Endothelial cell of hepatic sinusoid (primary cell): ENCODE data around the gene PRSS2.
"Not testable (repeated sequence)": the region's sequence is repeated elsewhere in the genome, so short reads cannot be mapped to it uniquely, and the experiment has no call there.

Source experiments
- in situ Hi-C: cut with HindIII; loops from 2 replicates; pipeline ENCODE4 v1.10.0; 2017; ENCODE audit warnings: low sequenced_read_pairs

PRSS2 gene

DNA sequence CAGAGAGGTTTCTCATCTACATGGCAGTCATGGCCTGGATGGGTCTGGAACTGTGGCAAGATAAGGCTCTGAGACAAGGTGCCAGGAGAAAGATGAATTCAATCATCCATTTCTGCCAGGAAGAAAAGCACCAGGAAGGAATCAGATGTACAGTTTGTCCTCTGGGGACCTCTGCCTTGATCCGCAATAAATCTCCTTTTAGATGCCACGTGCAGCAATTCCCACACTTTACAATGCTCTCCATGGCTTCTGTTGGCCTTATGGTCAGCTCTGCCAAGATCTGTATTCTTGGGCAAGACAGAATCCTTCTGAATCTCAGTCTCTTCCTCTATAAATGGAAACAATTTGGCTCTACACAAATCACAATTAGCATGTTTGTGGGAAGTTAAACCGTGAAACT, 12.5 kb upstream of the PRSS2 start:
- in situ Hi-C loops, result not testable (repeated sequence)

- in situ Hi-C loops, result no loop called here
Observed at GRCh38 chr7:142759433-142759832, 11.3 kb upstream of the PRSS2 start.

DNA sequence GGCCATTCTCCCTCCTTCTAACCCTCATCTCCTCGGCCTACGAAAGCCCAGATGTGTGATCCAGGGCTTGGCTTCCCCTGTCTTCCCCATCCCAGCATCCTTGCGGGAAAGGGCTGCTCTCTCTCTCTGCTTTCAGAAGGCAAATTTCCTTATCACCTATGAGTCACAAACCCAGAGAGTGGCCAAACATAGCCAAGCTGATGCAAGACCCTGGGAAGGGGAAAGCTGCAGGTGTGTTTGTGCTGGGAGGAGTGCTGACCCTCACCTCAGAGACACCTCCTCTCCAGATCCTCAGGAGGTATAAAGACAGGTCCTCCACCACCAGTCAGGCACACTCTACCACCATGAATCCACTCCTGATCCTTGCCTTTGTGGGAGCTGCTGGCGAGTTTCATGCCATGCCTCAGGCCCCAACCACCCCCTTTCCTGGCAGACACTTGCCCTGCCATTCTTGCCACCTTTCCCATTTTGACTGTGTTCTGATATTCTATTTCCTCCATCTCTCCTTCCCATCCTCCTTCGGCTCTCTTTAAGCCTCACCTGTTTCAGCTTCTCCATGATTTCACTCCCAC, 10.6 kb upstream of the PRSS2 start:
- in situ Hi-C loops, result no loop called here

DNA sequence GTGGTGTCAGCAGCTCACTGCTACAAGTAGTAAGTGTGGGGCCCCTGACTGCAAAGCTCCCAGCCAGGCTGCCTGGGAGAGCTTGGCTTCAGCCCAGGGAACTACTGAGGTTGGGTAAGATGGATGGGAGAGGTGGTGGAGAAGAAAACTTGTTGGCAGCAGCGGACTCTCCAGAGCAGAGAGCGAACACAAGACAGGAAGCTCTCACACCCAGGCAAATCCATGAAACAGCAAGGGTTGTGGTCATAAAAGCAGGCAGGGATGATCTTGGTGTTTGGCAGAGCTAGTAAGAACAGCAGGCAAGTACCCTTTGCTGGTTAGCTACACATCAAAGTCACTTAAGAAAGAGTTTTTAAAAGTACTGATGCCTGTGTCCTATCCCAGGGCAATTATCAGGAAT, 9.2 kb upstream of the PRSS2 start:
- in situ Hi-C loops, result not testable (repeated sequence)

GRCh38 chr7:142762104-142762503, 8.7 kb upstream of the PRSS2 start:
- in situ Hi-C loops, result no loop called here

GRCh38 chr7:142767451-142767850, 3.3 kb upstream of the PRSS2 start:
- in situ Hi-C loops, result no loop called here

DNA sequence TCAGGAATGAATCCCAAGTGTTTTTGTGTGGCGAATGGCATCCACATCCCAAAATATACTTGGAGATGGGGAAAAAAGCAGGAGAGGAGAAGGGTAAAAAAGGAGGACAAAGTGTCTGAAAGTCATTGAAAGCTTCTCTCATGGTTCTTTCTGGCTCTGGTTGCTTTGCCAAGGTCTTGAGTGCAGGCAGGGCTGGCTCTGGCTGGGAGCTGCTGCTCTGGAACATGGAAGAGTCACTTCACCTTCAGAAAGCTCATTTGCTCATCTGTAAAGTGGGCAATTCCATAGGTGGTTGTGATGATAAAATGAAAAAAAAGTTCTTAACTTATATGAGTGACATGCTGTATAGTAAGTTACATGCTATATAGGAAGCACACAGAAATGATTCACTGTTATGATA, 2.9 kb upstream of the PRSS2 start:
- in situ Hi-C loops, result no loop called here

- in situ Hi-C loops, result not testable (repeated sequence)
Observed at GRCh38 chr7:142768885-142769284, 1.9 kb upstream of the PRSS2 start.

GRCh38 chr7:142771353-142771723, 568 bp downstream of the PRSS2 start:
- in situ Hi-C loops, result no loop called here

GRCh38 chr7:142772051-142772450, 1.3 kb downstream of the PRSS2 start:
- in situ Hi-C loops, result no loop called here

GRCh38 chr7:142772673-142773072, 1.9 kb downstream of the PRSS2 start:
- in situ Hi-C loops, result no loop called here

DNA sequence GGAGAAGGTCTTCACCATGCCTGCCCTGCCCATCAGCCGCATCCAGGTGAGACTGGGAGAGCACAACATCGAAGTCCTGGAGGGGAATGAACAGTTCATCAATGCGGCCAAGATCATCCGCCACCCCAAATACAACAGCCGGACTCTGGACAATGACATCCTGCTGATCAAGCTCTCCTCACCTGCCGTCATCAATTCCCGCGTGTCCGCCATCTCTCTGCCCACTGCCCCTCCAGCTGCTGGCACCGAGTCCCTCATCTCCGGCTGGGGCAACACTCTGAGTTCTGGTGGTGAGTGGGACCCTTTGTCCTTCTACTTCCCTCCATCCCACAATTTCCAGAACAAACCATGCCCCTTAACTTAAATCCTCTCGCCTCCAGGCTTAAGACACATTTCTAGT, 2.5 kb downstream of the PRSS2 start:
- in situ Hi-C loops, result no loop called here

DNA sequence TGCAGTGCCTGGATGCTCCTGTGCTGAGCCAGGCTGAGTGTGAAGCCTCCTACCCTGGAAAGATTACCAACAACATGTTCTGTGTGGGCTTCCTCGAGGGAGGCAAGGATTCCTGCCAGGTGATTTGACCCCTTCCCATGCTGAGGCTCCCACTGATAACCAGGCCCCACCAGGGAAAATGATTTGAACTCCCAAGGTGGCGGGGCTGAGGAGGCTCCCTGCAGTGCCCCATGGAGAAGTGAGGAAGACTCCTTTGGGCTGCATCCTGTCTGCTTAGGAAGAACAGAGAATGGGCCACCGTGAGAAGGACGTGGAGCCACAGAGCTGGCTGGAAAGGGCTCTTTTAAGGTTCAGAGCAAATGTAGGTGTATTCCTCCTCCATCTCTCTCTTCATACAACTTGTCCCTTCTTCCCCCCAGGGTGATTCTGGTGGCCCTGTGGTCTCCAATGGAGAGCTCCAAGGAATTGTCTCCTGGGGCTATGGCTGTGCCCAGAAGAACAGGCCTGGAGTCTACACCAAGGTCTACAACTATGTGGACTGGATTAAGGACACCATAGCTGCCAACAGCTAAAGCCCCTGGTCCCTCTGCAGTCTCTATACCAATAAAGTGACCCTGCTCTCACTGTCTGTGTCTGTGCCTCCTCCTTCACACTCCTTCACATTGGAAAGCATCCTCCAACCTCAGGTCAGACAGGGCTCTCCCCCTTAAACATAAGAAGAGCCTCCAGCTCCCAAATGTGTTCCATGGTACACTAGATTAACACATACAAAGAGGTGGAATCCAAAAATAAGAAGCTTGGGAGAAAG, 3.4 kb downstream of the PRSS2 start:
- in situ Hi-C loops, result no loop called here

DNA sequence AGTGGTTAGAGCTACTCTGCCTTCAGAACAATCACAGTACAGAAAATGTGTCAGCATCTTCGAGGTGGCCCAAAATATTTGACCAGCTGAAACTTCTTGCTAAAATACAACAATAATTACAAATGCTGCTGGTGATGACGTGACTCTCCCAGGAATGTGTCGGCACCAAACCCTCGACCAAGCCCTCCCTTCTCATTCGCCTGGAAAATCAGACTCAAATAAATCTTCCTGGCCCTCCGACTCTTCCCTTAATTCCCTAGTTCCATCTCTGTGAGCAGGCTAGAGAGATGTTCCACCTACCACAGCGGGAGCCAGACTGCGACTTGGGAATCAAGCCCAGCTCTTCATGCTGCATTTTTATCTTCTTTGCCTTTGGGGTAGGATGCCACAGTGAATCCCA, 4.1 kb downstream of the PRSS2 start:
- in situ Hi-C loops, result no loop called here

- in situ Hi-C loops, result not testable (repeated sequence)
Observed at GRCh38 chr7:142775351-142776115, 4.8 kb downstream of the PRSS2 start.

GRCh38 chr7:142776206-142776844, 5.6 kb downstream of the PRSS2 start:
- in situ Hi-C loops, result no loop called here

DNA sequence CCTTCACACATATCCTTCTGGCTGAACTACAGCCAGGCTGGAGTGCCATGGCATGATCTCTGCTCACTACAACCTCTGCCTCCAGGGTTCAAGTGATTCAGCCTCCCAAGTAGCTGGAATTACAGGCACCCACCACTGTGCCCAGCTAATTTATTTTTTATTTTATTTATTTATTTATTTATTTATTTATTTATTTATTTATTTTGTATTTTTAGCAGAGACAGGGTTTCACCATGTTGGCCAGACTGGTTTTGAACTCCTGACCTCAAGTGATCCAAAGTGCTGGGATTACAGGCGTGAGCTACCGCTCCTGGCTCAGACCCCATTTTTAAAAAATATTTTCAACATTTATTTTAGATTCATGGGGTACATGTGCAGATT, 6.1 kb downstream of the PRSS2 start:
- in situ Hi-C loops, result not testable (repeated sequence)

DNA sequence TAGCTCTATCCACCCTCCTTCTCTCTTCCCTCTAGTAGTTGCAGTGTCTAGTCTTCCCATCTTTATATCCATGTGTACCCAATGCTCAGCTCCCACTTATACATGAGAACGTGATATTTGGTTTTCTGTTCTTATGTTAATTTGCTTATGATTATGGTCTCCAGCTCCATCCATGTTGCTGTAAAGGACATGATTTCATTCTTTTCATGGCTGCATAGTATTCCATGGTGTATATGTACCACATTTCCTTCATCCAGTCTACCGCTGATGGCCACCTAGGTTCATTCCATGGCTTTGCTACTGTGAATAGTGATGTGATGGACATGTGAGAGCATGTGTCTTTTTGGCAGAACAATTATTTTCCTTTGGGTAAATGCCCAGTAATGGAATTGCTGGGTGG, 6.5 kb downstream of the PRSS2 start:
- in situ Hi-C loops, result no loop called here

DNA sequence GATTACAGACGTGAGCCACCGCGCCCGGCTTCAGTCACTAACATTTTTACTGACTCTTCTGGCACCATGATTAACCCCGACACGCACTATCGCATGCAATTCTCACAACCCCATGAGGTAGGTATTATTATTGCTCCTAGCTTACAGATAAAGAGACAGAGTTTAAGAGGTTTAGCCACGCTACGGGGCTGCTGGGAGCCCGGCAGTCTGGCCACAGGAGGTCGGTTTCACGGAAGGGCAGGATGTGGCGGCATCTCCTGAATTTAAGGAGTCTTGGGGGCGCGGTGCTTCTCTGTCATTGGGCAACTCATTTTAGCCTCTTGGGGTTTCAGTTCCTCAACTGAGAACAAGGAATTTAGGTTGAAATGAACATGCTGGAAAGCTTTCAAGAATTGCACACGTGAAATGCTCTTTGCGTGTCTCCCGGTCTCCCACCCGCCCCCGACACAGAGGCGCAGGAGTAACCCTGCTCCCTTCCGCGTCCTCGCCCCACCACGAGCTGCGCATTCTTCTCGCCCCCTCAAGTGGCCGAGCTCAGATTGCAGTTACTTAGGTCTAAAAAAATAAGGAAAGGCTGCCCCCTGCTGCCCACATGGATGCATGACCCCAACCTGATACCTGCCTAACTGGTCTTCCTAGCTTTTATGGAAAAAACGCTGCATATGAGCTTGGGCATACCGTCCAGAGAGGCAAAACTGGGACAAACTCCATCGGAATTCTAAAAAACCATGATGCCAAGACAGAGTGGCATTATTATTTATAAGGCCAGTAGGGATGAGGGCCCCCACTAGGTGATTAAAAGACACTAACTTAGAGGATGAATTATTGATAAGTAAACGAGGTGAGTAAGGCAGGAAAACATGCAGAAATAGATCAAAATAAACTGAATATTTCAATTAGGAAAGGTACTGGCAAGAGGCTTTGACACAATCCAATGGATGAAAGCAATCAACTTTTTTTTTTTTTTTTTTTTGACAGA, 12.4 kb downstream of the PRSS2 start:
- in situ Hi-C loops, result no loop called here

- in situ Hi-C loops, result no loop called here
Observed at GRCh38 chr7:142784096-142784495, 13.3 kb downstream of the PRSS2 start.
